ENCODE measurements around the gene CTU1.

CTU1 gene

DNA sequence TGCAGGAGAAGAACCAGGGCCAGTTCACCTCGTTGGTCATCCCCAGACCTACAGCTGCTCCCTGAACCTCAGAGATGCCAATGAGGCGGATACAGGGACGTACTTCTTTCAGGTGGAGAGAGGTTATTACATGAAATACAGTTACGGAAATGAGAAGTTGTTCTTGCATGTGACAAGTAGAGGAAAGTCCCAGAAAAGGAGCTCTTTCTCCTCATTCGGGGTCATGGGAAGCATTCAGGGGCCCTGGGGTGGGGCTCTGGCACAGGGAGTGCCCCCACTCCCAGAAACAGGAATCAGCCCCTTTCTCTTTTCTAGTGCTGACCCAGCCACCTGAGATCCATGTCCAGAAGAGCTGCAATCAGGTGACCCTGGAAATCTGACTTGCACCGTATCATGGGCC is 12.0 kb upstream of the CTU1 start:
- no peaks in the 10 kb centered on the region for H3K4me1 ChIP-seq (ENCODE audit: insufficient read depth, poor library complexity, severe bottlenecking)
- no peaks in the 10 kb centered on the region for H3K27me3 ChIP-seq (ENCODE audit: insufficient read depth, poor library complexity, severe bottlenecking)
- DNase-seq (ENCODE audit: low spot score) (no peak), ATAC-seq (ENCODE audit: low read depth) (no peak)
- no peaks in the 10 kb centered on the region for H3K9me3 ChIP-seq (ENCODE audit: severe bottlenecking)
- H3K36me3 ChIP-seq (ENCODE audit: low read depth), result no peaks in the 10 kb centered on the region
- H3K4me3 ChIP-seq (ENCODE audit: severe bottlenecking), result no peak overlapping the region
- H3K27ac ChIP-seq (ENCODE audit: poor library complexity, severe bottlenecking), result no peak overlapping the region
- TF ChIP-seq, protein P1, sequence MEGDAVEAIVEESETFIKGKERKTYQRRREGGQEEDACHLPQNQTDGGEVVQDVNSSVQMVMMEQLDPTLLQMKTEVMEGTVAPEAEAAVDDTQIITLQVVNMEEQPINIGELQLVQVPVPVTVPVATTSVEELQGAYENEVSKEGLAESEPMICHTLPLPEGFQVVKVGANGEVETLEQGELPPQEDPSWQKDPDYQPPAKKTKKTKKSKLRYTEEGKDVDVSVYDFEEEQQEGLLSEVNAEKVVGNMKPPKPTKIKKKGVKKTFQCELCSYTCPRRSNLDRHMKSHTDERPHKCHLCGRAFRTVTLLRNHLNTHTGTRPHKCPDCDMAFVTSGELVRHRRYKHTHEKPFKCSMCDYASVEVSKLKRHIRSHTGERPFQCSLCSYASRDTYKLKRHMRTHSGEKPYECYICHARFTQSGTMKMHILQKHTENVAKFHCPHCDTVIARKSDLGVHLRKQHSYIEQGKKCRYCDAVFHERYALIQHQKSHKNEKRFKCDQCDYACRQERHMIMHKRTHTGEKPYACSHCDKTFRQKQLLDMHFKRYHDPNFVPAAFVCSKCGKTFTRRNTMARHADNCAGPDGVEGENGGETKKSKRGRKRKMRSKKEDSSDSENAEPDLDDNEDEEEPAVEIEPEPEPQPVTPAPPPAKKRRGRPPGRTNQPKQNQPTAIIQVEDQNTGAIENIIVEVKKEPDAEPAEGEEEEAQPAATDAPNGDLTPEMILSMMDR (IDR thresholded peaks at IDR 0.05; ENCODE audit: poor library complexity, severe bottlenecking), result no peak

DNA sequence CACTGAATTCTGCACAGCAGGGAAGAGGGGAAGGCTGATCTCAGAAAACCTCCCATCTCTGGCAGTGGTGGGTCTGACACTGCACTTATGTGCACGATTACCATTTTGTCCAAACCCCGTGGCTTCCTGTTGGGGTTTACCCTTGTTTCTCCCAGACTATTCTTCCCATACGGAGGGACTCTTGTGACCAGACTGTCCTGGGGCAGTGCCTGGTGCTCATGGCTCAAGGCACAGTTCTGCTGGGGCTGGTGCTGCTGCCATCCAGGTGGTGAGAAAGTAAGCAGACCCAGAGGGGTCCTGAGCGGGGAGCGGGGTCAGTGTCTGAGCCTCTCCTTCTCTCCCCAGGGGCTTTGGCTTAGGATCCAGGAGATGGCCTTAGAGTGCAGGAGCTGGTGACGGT is 11.4 kb upstream of the CTU1 start:
- H3K27ac ChIP-seq (ENCODE audit: poor library complexity, severe bottlenecking), result no peak overlapping the region
- TF ChIP-seq, protein P1 (IDR thresholded peaks at IDR 0.05; ENCODE audit: poor library complexity, severe bottlenecking), result no peak
- no peaks in the 10 kb centered on the region for H3K36me3 ChIP-seq (ENCODE audit: low read depth)
- H3K27me3 ChIP-seq (ENCODE audit: insufficient read depth, poor library complexity, severe bottlenecking), result no peaks in the 10 kb centered on the region
- H3K4me3 ChIP-seq (ENCODE audit: severe bottlenecking), result no peak overlapping the region
- no peaks in the 10 kb centered on the region for H3K4me1 ChIP-seq (ENCODE audit: insufficient read depth, poor library complexity, severe bottlenecking)
- ATAC-seq (ENCODE audit: low read depth) (no peak), DNase-seq (ENCODE audit: low spot score) (no peak)
- H3K9me3 ChIP-seq (ENCODE audit: severe bottlenecking), result no peaks in the 10 kb centered on the region

DNA sequence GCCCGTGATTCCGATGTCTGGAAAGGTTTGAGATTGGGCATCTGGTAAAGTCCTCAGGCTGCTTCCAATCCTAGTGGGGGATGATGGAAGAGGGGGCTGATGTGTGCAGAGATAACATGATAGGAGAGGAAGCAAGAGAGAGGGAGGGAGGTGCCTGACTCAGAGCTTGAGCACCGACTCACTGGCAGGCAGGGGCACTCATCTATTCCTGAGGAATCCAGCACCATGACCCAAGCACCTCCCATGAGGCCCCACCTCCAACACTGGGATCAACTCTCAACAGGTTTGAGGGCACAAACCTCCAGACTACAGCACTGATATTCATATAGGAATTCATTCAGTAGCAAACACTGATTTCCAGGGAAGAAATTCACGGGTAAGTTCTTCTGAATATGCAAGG is 10.9 kb upstream of the CTU1 start:
- DNase-seq (ENCODE audit: low spot score) (no peak), ATAC-seq (ENCODE audit: low read depth) (no peak; the same call in 2 of the 3 replicates)
- H3K9me3 ChIP-seq (ENCODE audit: severe bottlenecking), result no peaks in the 10 kb centered on the region
- TF ChIP-seq, protein P1 (IDR thresholded peaks at IDR 0.05; ENCODE audit: poor library complexity, severe bottlenecking), result no peak
- no peaks in the 10 kb centered on the region for H3K36me3 ChIP-seq (ENCODE audit: low read depth)
- H3K4me3 ChIP-seq (ENCODE audit: severe bottlenecking), result no peak overlapping the region
- H3K4me1 ChIP-seq (ENCODE audit: insufficient read depth, poor library complexity, severe bottlenecking), result no peaks in the 10 kb centered on the region
- H3K27me3 ChIP-seq (ENCODE audit: insufficient read depth, poor library complexity, severe bottlenecking), result no peaks in the 10 kb centered on the region
- H3K27ac ChIP-seq (ENCODE audit: poor library complexity, severe bottlenecking), result no peak overlapping the region

DNA sequence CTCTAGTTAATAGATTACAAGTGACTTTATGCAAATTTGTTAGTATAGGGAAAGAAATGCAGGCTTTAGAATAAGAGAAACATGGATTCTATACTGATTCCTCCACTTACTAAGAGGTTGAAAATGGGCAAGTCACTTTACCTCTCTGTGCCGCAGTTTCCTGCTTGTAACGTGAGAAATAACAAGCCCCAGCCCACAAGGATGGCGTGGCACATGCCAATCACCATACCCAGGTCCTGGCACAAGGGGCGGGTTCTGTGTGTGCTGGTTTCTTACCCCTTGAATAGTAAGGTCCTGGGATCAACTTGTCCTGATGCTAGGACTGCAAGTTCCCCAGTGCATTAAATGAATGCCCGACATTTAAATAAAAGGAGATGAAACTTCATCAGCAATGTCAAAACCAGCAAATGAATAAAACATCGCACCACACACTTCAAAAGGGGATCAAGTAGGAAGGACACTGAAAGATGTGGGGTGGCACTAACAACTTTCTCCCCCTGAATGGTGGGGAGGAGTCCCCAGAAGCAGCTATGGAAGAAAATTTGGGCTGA is 8.6 kb upstream of the CTU1 start:
- Histone ChIP-seq H3K9me3 (ENCODE audit: severe bottlenecking) (no peaks in the 10 kb centered on the region), H3K27me3 (ENCODE audit: insufficient read depth, poor library complexity, severe bottlenecking) (no peaks in the 10 kb centered on the region), H3K4me3 (ENCODE audit: severe bottlenecking) (no peak overlapping the region), H3K4me1 (ENCODE audit: insufficient read depth, poor library complexity, severe bottlenecking) (no peaks in the 10 kb centered on the region), H3K36me3 (ENCODE audit: low read depth) (no peaks in the 10 kb centered on the region), H3K27ac (ENCODE audit: poor library complexity, severe bottlenecking) (no peak overlapping the region)
- DNase-seq (ENCODE audit: low spot score) (no peak), ATAC-seq (ENCODE audit: low read depth) (no peak)
- TF ChIP-seq, protein P1 (IDR thresholded peaks at IDR 0.05; ENCODE audit: poor library complexity, severe bottlenecking), result no peak

DNA sequence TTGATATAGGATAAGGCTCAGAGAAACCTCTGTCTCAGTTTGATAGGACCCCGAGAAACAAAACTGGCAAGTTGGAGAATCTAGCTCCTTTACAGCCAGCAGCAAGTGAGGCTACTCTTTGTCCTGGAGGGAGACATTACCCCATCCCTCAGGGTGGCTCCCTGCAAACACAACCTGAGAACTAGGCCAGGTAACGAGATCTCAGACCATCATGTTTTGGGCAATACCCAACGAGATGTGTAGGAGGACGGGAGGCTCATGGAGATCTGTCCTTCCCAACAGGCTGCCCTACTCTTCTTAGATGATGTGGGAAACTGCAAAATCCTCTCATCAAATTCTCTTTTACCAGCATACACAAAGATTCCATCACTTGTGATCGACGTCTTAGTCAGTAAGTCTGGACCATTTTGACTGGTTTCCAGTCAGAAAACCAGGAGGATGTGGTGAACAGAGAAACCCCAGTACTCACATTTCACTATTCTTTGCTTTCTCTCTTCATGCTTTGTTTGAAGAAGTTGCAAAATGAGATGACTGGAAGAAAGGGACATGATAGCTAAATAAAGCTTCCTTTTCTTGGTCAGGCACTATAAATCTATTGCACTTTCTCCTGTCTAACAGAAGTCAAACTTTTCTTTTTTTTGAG is 6.0 kb upstream of the CTU1 start:
- ATAC-seq (ENCODE audit: low read depth), result no peak
- Histone ChIP-seq H3K27ac (ENCODE audit: poor library complexity, severe bottlenecking) (no peak overlapping the region), H3K27me3 (ENCODE audit: insufficient read depth, poor library complexity, severe bottlenecking) (no peaks in the 10 kb centered on the region), H3K9me3 (ENCODE audit: severe bottlenecking) (no peaks in the 10 kb centered on the region), H3K4me1 (ENCODE audit: insufficient read depth, poor library complexity, severe bottlenecking) (no peaks in the 10 kb centered on the region), H3K36me3 (ENCODE audit: low read depth) (no peaks in the 10 kb centered on the region), H3K4me3 (ENCODE audit: severe bottlenecking) (no peak overlapping the region)
- TF ChIP-seq, protein P1 (IDR thresholded peaks at IDR 0.05; ENCODE audit: poor library complexity, severe bottlenecking), result no peak
- no peak for DNase-seq (ENCODE audit: low spot score)

All from RWPE2 (cell line).